Pancreas (tissue), 10 donors: ENCODE data around the gene ATP8A2. TPM values are rescaled to one million over a fixed set of nuclear protein-coding genes. Genes with fewer than 3 reads are reported as not detected.

ENCODE experiments used
- ATAC-seq, 4 donors: fragments of 200-7000 bp; cut with Tn5 transposase; one replicate each; pipeline versions ENCODE4 v1.8.0 to v1.9.1; 2020; ENCODE audit warnings: mild to moderate bottlenecking in 4 of 4, moderate library complexity in 4 of 4
- DNase-seq, 6 donors: peaks; one replicate each; pipeline ENCODE4 v3.0.0-alpha.2; 2020
- FAIRE-seq: peaks from 2 replicates; lab custom pipeline; 2012; peaks lifted over from hg19 to GRCh38; lab: Jason Lieb, UNC
- H3K27ac ChIP-seq, 4 donors: fragments of 200-600 bp; sonication (generic); 1 replicate in 3 of 4; 2 replicates in 1 of 4; pipeline versions ENCODE4 v1.5.0 to v1.8.0; 2020
- H3K27me3 ChIP-seq, 4 donors: fragments of 200-600 bp; one replicate each; pipeline ENCODE4 v1.8.0; 2021
- H3K36me3 ChIP-seq, 3 donors: fragments of 200-600 bp; sonication (generic) in 1 of 3; one replicate each; pipeline versions ENCODE4 v1.5.0 to v1.8.0; 2020 to 2021
- H3K4me1 ChIP-seq, 3 donors: fragments of 200-600 bp; one replicate each; pipeline ENCODE4 v1.8.0; 2021
- H3K4me3 ChIP-seq, 4 donors: fragments of 200-600 bp; sonication (generic) in 2 of 4; one replicate each; pipeline versions ENCODE4 v1.5.0 to v1.8.0; 2020 to 2021
- H3K9me3 ChIP-seq, 4 donors: fragments of 200-600 bp; one replicate each; pipeline ENCODE4 v1.8.0; 2021
- CTCF ChIP-seq, 4 donors: fragments of 200-600 bp; sonication (generic) in 3 of 4; IDR thresholded peaks; one replicate each; pipeline versions ENCODE4 v1.5.0 to v1.8.0; 2021; ENCODE audit warnings: antibody characterized with exemption in 4 of 4
- WGBS, 2 donors: extraction: QIAGEN DNeasy Blood & Tissue Kit; methylation state at CpG; one replicate each; pipeline ENCODE4 v1.1.7; 2013; 5-methylcytosine and 5-hydroxymethylcytosine counted together
- intact Hi-C, 3 donors: fragments of 100-400 bp; cut with DNase I; formaldehyde crosslinking; loops; one replicate each; pipeline versions ENCODE4 v1.11.1 to v1.14.2; 2022
- polyA plus RNA-seq, 2 donors: library from polyadenylated mRNA; stranded (reverse); fragments of 200-250 nt; gene quantifications; one replicate each; pipeline ENCODE4 v1.2.3, GENCODE V29; 2013
- total RNA-seq, 6 donors: library from RNA; stranded (reverse); fragmentation: NEBNext Ultra II Directional in 4 of 6; extraction: Animal tissue kit (Norgen Biotek cat#: 25700) in 4 of 6; gene quantifications; one replicate each; pipeline versions ENCODE4 v1.2.1 to v1.2.4, GENCODE V29; 2021 to 2023
- donor health status: healthy with polysubstance abuse.
- donor health status: DM: no; HTN: no; CAD: no; lungs with moderate emphysema.
- donor health status: DM: no; HTN: no; CAD: no.
- donor health status: control.
- donor health status: control.
- donor health status: Bipolar disorder and iron deficiency.
- donor health status: DM: yes; HTN: yes; CAD: no.
- donor health status: DM: no; HTN: no; CAD: no.
- donor health status: DM: no; HTN: no; CAD: no.
- donor health status: DM: yes; HTN: yes; CAD: no.

Gene ATP8A2
- total and polyA plus RNA-seq, 8 donors: 0.04 to 0.28 (median 0.14) TPM

DNA sequence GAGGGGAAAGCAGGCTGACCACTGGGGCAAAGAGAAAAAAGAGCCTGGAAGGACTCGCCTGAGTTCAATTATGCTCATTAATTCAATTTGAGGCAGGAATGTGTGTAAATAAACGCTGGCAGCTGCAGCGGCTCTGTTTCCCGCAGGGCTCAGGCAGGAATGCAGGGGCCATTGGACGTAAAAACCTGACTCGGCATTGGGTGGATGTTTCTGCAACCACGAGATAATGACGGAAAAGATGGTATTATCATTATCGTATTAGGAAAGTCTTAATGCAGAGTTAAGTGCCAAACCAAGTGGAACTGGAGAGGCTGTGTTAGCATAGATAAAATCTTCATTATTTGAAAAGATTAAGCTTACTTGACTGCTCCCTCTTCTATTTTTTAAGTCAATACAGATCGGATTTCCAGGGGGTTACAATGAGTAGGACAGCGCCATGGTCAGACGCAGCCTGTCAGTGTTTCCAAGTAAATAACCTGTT is 510.2 kb downstream of the ATP8A2 start:
- H3K4me1 ChIP-seq: no peaks in the 10 kb centered on the region
- no peaks in the 10 kb centered on the region for H3K9me3 ChIP-seq
- no peak overlapping the region for H3K27ac ChIP-seq
- ATAC-seq: peak; percentile 23 to 53 (median 37)
- no peaks in the 10 kb centered on the region for H3K36me3 ChIP-seq
- 6 to 9% methylated on average over 12 of the region's 12 CpGs for WGBS, 2 donors
- DNase-seq: no peak
- H3K4me3 ChIP-seq: no peak overlapping the region
- no peaks in the 10 kb centered on the region for H3K27me3 ChIP-seq
- TF ChIP-seq CTCF (IDR thresholded peaks at IDR 0.05): no peak
- intact Hi-C loops: no loop called here
- no peak for FAIRE-seq

- Histone ChIP-seq H3K27ac (no peak overlapping the region), H3K27me3 (no peaks in the 10 kb centered on the region), H3K4me1 (no peaks in the 10 kb centered on the region), H3K36me3 (no peaks in the 10 kb centered on the region), H3K9me3 (no peaks in the 10 kb centered on the region), H3K4me3 (no peak overlapping the region)
- WGBS, 2 donors: 61 to 69% methylated on average over 8 of the region's 8 CpGs
- intact Hi-C loops: no loop called here
- ATAC-seq (no peak), DNase-seq (no peak), FAIRE-seq (no peak)
- no peak for TF ChIP-seq CTCF (IDR thresholded peaks at IDR 0.05)
Measured at GRCh38 chr13:25882466-25883357, 510.9 kb downstream of the ATP8A2 start.

GRCh38 chr13:25885418-25885817 is 513.6 kb downstream of the ATP8A2 start:
- Histone ChIP-seq H3K27me3 (no peaks in the 10 kb centered on the region), H3K4me3 (no peak overlapping the region), H3K4me1 (no peaks in the 10 kb centered on the region), H3K9me3 (no peaks in the 10 kb centered on the region), H3K36me3 (no peaks in the 10 kb centered on the region), H3K27ac (no peak overlapping the region)
- TF ChIP-seq CTCF (IDR thresholded peaks at IDR 0.05): no peak
- intact Hi-C loops: no loop called here
- WGBS, 2 donors: 76 to 89% methylated on average over 4 of the region's 4 CpGs
- ATAC-seq (no peak), DNase-seq (no peak), FAIRE-seq (no peak)

GRCh38 chr13:25886438-25887214 is 514.9 kb downstream of the ATP8A2 start:
- Histone ChIP-seq H3K4me3 (no peak overlapping the region), H3K36me3 (no peaks in the 10 kb centered on the region), H3K27me3 (no peaks in the 10 kb centered on the region), H3K9me3 (no peaks in the 10 kb centered on the region), H3K27ac (no peak overlapping the region), H3K4me1 (no peaks in the 10 kb centered on the region)
- DNase-seq: no peak
- ATAC-seq: no peak
- no peak for FAIRE-seq
- no peak for TF ChIP-seq CTCF (IDR thresholded peaks at IDR 0.05)
- intact Hi-C loops: no loop called here
- 83 to 89% methylated on average over 14 of the region's 14 CpGs for WGBS, 2 donors
